GM21737 (cell line): ENCODE data around the gene PRR5.

Experiments
- ATAC-seq: cut with Tn5 transposase; IDR thresholded peaks from one replicate; pipeline ENCODE4 v1.9.1; 2021; ENCODE audit warnings: mild to moderate bottlenecking, moderate library complexity; ENCODE audit not compliant: unreplicated experiment

PRR5 gene

GRCh38 chr22:44752285-44753188, 50.5 kb downstream of the PRR5 start, which contains the start of gene ARHGAP8:
ARHGAP8 (plus strand) TSS chr22:44752575; CDS start chr22:44786528, 33,953 bp downstream.
- ATAC-seq: no peak

GRCh38 chr22:44753189-44754042, 51.4 kb downstream of the PRR5 start:
- no peak for ATAC-seq

- ATAC-seq: no peak
These were observed 53.0 kb downstream of the PRR5 start for GRCh38 chr22:44754998-44755397.

- ATAC-seq: no peak
These were observed 53.4 kb downstream of the PRR5 start for GRCh38 chr22:44755417-44755816.

- ATAC-seq: no peak
These were observed 54.0 kb downstream of the PRR5 start for GRCh38 chr22:44755956-44756361.

GRCh38 chr22:44758344-44758973, 56.5 kb downstream of the PRR5 start:
- no peak for ATAC-seq

GRCh38 chr22:44759001-44759400, 57.0 kb downstream of the PRR5 start:
- ATAC-seq: no peak

- no peak for ATAC-seq
These were observed 57.7 kb downstream of the PRR5 start for GRCh38 chr22:44759430-44760310.

GRCh38 chr22:44760476-44760875, 58.5 kb downstream of the PRR5 start:
- no peak for ATAC-seq

- ATAC-seq: no peak
These were observed 59.0 kb downstream of the PRR5 start for GRCh38 chr22:44761025-44761424.

- ATAC-seq: no peak
These were observed 62.4 kb downstream of the PRR5 start for GRCh38 chr22:44764373-44764772.

- ATAC-seq: no peak
These were observed 63.0 kb downstream of the PRR5 start for GRCh38 chr22:44764974-44765373.

- no peak for ATAC-seq
These were observed 63.7 kb downstream of the PRR5 start for GRCh38 chr22:44765571-44766285.

GRCh38 chr22:44773082-44773481, 71.1 kb downstream of the PRR5 start:
- ATAC-seq: no peak

GRCh38 chr22:44775862-44776261, 73.9 kb downstream of the PRR5 start:
- no peak for ATAC-seq

- ATAC-seq: no peak
These were observed 74.8 kb downstream of the PRR5 start for GRCh38 chr22:44776605-44777363.

GRCh38 chr22:44777364-44777755, 75.4 kb downstream of the PRR5 start:
- ATAC-seq: no peak

GRCh38 chr22:44780876-44781449, 79.0 kb downstream of the PRR5 start:
- no peak for ATAC-seq
